Choroid plexus epithelial cell (primary cell): Measurements from ENCODE around the gene XPO5.
"Not testable (repeated sequence)": the region's sequence is repeated elsewhere in the genome, so short reads cannot be mapped to it uniquely, and the experiment has no call there.

Experiments used
- DNase-seq: peaks from one replicate; pipeline ENCODE4 v3.0.0-alpha.2; 2010; ENCODE audit warnings: low read depth
- H3K4me3 ChIP-seq: 2 replicates; pipeline ENCODE4 v1.5.1; 2011; ENCODE audit warnings: low read depth, mild to moderate bottlenecking, control low read depth, low read length, moderate library complexity
- CTCF ChIP-seq: conservative IDR thresholded peaks from 2 replicates; pipeline ENCODE4 v1.5.1; 2011; ENCODE audit warnings: low read depth, mild to moderate bottlenecking, control low read depth, inconsistent platforms, low read length, moderate library complexity

The XPO5 gene

GRCh38 chr6:43559328-43559727 lies 16.5 kb downstream of the XPO5 start:
- no peak for TF ChIP-seq CTCF
- H3K4me3 ChIP-seq: no peak overlapping the region
- DNase-seq: no peak

- DNase-seq, H3K4me3 ChIP-seq: not testable (repeated sequence)
Measured at GRCh38 chr6:43557620-43558019, 18.2 kb downstream of the XPO5 start.

- no peak for DNase-seq
- H3K4me3 ChIP-seq: no peak overlapping the region
- no peak for TF ChIP-seq CTCF
Measured at GRCh38 chr6:43547222-43547621, 28.6 kb downstream of the XPO5 start.

GRCh38 chr6:43544461-43544860 lies 31.4 kb downstream of the XPO5 start:
- DNase-seq: no peak

GRCh38 chr6:43541774-43542471 lies 33.9 kb downstream of the XPO5 start:
- TF ChIP-seq CTCF: no peak
- H3K4me3 ChIP-seq: no peak overlapping the region
- no peak for DNase-seq

More at GRCh38 chr6:43544461-43544860, 31.4 kb downstream of the XPO5 start:
- H3K4me3 ChIP-seq: no peak overlapping the region
- no peak for TF ChIP-seq CTCF

- TF ChIP-seq CTCF: no peak
- DNase-seq: no peak
- no peak overlapping the region for H3K4me3 ChIP-seq
Measured at GRCh38 chr6:43540507-43540906, 35.3 kb downstream of the XPO5 start.

GRCh38 chr6:43539409-43539808 lies 36.4 kb downstream of the XPO5 start:
- H3K4me3 ChIP-seq, DNase-seq: not testable (repeated sequence)

- H3K4me3 ChIP-seq, DNase-seq: not testable (repeated sequence)
Measured at GRCh38 chr6:43538986-43539385, 36.9 kb downstream of the XPO5 start.

GRCh38 chr6:43532201-43532600 lies 43.6 kb downstream of the XPO5 start:
- TF ChIP-seq CTCF: no peak
- H3K4me3 ChIP-seq: no peak overlapping the region
- no peak for DNase-seq
